Upper lobe of left lung (tissue), 4 donors: ENCODE measurements around the gene FYN.

ENCODE experiments used
- CTCF ChIP-seq, 6 experiments: fragments of 450-650 bp in 4 of 6; fragments of 200-600 bp in 2 of 6; sonication (generic) in 2 of 6; IDR thresholded peaks; one replicate each; pipeline ENCODE4 v1.5.1; 2016 to 2019; ENCODE audit warnings: antibody characterized with exemption in 6 of 6
- EP300 ChIP-seq, 4 donors: sonication (generic); formaldehyde crosslinking; IDR thresholded peaks; one replicate each; pipeline ENCODE4 v1.5.1; 2017; ENCODE audit warnings: antibody characterized with exemption in 4 of 4, control low read depth in 2 of 4
- POLR2A ChIP-seq, 4 donors: fragments of 450-650 bp; IDR thresholded peaks; one replicate each; pipeline ENCODE4 v1.5.1; 2016 to 2017; ENCODE audit warnings: antibody characterized with exemption in 4 of 4, mild to moderate bottlenecking in 2 of 4
- POLR2AphosphoS5 ChIP-seq, 2 donors: sonication (generic); formaldehyde crosslinking; IDR thresholded peaks; one replicate each; pipeline ENCODE4 v1.5.1; 2017; ENCODE audit warnings: antibody characterized with exemption in 2 of 2

GRCh38 chr6:111835807-111836206, 37.4 kb downstream of the FYN start:
- no peak for TF ChIP-seq EP300 (IDR thresholded peaks at IDR 0.05)
- no peak for TF ChIP-seq CTCF (IDR thresholded peaks at IDR 0.05)
- no peak for TF ChIP-seq POLR2A (IDR thresholded peaks at IDR 0.05)
- TF ChIP-seq POLR2AphosphoS5 (IDR thresholded peaks at IDR 0.05), result no peak
